OCI-M2 (cell line): ENCODE measurements around the gene C14orf132.

ENCODE experiments used
- DNase-seq: peaks from one replicate; lab custom pipeline; 2025; ENCODE audit not compliant: unreplicated experiment; lab: John Stamatoyannopoulos, UW

The C14orf132 gene

DNA sequence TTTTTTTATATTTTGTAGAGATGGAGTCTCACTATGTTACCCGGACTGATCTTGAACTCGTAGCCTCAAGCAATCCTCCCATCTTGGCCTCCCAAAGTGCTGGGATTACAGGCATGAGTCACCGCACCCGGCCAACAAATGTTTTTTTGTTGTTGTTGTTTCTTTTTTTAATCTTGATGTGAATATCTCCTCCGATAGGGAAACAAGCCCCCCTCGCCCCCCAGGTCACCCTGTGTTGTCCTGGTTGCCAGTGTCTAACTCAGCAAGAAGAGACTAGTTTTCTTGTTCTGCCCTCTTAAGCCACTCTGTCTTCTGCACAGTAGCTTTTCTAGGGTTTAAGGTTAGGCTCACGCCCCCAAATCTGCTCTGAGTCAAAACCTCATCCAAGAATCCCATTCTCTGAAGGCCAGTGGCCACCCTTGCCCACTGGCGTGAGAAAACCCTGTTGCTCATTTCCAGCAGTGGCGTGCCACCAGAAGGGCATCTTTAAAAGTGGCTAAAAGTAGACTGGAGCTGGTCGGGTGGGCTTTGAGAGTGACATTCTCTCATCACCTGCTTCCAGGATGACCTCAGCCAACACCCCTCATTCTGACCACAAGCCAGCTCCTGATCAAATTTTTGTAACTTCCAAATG, 42.7 kb downstream of the C14orf132 start:
- no peak for DNase-seq

DNA sequence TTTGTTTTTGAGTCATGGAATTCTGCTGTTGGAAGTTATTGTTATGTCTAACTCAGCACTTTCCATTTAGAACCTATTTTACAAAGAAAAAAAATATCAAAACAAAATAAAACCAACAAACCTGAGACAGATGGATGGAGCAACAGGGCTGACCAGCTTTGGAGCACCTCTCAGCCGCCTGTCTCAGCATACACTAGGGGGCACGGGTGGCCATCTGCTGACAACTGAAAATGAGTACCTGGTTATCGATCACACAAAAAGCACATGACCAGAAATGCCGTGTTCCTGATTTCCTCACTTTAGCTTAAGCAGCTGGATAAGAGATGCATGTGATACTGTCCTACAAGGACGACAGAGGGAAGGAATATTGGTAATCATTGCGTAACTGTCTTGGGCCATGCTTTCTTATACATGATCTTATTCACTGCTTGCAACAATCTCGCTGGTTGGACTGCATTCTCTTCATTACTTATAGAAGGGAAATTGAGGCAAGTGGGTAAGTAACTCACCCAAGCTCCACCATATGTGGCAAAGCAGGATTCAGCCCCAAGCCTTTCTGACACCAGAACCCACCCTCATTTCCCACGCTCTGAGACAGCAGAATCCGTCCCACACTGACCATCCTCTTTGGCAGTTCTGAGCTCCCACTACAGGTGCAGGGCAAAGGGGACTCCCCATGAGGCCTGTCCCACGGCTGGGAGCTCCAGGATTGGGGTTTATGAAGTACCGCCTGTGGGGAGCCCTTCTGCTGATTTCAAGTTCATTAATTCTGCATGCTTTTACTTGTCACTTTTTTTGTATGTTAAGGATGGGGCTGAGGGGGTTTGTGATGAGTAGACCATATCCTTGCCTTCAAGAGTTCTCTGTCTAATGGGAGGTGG, 43.5 kb downstream of the C14orf132 start:
- no peak for DNase-seq

DNA sequence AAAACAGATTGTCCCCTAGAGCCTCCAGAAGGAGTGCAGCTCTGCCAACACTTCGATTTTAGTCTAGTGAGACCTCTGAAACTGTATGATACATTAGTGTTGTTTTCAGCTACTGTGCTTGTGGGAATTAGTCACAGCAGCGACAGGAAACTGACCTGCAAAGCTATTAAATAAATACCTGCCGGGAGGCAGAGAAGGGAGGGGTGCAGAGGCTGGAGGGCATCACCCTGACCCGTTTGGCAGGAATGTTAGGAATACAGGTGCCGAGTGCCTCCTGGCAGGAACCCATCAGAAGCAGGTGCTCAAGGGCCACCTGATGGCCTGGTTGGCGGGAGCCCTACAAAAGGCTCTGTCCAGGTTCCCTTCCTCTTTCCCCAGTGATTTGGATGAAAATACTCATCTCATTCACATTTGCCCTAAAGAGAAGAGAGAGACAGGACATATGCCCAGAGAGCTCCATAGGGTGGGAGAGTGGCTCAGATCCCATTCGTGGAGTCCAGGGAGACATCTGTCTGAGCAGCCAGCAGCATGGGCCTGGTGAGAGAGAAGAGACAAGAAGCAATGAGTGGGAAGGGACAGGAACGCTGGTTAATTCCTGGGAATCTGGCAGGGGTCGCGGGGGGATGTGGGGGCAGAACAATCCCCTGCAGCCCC, 44.6 kb downstream of the C14orf132 start:
- no peak for DNase-seq

DNA sequence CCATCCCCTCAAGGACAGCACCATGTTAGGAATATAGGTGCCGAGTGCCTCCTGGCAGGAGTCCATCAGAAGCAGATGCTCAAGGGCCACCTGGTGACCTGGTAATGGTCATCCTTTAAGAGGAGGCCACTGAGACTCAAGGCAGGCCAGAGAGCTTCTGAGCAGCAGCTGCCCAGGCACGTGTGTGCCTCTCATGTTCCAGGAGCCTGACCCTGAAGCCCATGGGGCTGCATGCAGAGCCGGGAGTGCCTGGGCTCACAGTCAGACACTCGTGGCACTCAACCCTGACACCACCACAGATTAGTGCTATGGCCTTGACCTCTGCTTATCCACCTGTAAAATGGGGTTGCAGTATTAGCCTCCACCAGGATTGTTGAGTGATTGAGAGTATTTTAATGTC, 45.6 kb downstream of the C14orf132 start:
- no peak for DNase-seq

DNA sequence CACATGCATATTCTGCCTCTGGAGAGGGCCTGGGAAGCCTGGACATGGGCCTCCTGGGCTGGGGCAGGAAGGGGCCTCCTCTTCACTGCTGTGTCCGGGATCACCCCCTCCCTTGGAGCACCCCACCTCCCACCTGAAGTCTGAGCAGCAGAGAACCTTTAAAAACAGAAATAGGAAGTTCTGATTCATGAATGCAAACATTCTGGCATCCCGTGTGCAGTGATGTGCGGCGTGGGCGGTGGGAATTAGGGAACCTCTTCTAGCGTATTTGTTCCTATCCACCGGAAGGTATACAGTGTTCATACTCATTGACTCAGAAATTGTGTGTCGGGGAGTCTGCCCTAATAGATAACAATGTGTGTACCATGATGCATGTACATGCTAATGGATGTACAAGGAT, 46.2 kb downstream of the C14orf132 start:
- DNase-seq: no peak

DNA sequence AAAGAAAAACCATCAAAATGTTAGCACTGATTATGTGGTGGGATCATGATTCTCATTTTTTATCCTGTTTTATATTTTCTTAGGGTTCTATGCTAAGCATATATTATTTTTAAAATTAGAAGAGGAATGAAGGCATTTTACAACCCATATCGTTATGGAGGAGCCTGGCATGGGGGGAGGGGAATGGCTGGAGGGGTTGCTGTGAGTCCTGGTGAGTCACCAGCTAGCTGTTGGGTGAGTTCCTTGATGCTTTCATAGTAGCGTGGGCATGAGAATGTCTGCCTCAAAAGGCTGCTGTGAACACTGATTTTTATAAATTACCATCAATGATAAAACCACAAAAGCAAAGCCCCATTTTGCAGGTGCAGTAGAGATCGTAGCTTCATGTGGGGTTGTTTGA, 46.9 kb downstream of the C14orf132 start:
- DNase-seq: no peak

DNA sequence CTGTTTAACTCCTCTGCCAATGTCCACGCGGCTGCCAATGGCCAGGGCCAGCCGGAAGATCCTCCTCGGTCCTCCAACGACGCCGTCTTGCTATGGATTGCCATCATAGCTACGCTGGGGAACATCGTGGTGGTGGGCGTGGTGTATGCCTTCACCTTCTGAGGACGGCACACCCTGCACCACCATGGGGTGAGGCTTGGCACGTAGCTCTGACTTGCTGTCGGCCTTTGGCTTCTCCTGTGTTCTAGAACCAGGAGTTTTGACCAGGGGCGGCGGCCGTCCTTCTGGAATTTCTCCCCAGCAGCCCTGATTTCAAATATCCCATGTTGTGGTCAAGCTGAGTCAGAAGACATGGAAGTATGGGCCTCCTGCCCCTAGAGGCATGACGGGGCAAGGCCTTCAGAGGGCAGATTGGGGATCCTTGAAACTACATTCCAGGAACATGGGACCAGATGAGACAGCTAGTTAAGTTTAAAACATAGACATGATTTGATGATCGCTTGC, 47.5 kb downstream of the C14orf132 start:
- DNase-seq: no peak

DNA sequence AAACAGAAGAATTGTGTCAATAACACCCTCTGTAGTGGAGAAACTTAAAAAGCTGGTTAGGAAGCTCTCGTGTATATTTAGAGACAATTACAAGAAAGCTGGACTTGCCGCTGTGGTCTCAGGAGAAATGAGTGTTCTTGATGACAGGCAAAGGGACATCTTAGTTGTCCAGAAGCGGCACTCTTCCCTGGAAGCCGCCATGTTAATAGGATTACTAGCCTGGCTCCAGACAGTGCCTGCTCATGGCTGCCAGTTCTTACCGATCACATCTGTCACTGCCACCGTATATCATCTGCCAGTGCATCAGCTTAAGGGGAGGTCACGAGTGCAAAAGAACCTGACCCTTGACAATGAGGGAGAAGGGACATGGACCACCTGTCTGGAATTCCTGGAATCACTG, 48.9 kb downstream of the C14orf132 start:
- DNase-seq: no peak

DNA sequence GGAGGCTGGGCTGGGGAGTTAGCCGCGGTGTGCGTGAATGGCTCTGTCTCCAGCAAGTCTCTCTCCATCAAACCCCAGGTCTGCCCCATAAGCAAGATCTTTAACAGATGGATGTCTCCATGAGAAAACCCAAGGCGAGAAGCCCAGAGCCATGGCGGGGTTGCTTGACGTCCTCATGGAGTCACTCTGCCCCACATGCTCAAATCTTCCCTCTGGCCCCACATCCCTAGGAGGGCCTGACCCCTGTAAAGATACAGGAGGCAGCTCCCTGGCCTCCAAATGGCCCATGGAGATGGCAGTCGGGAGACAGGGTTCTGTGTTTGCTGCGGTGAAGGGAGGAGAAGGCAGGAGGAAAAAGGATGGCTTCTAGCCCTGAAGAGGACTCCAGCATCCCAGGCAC, 49.3 kb downstream of the C14orf132 start:
- DNase-seq: no peak

DNA sequence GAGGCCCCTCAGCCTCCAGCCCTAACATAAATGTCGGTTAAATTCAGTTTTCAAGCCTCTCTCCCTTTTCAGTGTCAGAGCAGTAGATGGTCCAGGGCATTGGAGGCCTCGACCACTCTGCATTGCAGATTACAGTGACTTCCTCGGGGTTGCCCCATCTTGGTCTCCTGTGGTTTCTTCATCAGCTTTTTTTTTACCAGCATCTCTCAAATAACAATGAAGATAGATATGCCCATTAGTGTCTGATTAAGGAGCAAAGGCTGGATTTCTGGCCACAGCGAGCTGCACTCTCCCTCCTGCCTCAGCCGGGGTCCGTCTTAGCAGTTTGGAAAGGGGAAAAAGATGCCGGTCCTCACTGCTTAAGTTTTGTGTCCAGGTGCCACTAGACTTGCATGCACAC, 49.7 kb downstream of the C14orf132 start:
- DNase-seq: no peak

DNA sequence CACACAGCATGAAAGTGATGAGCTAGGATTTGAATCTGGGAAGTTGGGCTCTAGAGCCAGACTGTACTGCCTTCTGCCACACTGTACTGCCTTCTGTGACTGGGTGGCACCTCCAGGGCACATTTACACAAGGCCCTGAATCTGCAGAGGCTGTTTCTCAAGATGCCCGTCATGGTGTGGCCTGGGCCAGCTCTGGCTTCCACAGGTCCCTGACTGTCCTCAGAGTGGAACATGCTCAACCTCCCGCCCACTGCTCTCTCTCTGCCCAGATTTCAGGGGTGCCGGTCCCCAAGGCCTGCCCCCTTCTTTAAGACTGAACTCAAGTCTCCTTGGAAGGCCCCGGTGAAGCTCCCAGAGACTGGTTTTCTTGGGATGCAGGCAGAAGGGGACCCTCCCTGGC, 50.2 kb downstream of the C14orf132 start:
- DNase-seq: no peak

DNA sequence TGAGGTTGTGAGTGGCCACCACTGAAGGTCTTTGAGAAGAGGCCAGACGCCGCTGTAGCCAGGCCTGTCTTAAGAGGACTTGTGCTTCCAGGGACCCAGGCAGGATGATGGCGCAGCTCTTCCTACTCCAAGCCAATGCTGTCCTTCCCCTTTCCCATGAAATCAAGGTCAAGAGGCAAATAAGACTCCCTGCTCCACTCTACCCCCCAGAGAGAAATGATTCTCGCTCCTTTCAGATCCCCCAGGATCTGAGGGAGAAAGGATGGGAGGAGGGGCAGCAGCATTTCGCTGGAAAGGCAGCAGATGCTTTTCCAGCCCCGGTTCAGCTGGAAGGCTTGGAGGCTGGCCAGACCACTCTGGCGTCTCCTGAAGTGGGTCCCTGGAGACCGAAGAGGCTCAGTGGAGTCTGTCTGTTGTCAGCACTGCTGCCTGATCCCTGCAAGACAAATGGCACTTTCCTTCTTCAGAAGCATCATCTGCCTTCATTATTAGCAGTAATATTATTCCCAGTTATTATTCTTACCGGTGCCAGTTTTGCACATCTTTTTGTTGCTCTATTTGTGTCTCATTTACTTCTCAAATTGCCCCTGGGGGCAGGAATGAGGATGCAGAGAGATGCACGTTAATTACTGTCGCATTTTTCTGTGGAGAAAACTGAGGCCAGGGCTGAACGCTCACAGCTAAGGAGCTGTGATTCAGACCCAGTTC, 51.4 kb downstream of the C14orf132 start:
- no peak for DNase-seq

DNA sequence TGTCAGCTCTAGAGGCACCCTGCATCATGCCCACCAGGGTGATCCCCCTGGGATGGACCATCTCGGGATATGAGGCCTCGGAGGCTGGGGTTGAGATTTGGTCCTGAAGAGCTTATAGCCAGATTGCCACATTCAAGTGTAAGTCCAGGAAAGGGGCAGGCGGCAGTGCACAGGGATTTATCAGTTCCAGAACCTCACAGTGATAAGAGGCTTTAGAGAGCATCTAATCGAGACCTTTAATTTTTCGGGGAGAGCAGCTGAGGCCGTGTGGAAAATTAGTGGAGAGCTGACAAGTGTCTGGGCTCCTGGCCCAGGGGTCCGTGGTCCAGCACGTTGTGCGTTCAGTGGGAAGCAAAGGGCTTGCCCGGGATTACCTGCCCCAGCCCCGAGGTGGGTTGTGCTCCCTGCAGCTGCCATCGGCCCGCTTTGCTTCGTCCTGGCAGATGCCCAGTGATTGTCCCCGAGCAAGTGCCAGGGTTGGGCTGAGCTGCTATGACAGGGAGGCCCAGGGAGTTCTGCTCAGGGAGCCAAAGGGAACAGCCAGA, 52.1 kb downstream of the C14orf132 start:
- no peak for DNase-seq

DNA sequence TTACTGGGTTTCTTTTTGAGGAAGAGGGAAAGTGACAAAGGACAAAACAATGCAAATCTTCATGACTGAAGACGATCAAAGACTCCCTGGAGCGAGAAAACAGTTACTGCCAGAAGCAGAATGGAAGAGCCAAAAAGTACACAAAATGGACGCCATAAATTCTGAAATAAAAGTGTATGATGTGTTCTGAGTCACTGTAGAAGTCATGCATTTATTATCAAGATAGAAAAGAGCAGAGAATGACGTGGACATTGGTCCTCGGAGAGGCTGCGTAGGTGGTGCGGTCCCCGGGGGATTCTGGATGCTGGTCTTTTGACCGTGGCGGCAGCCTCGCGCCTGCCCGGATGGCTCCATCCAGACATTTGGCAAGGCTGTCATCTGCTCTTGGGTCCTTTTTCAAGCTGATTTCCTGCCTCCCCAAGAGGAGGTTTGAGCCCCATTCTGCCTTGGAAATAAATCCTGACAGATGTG, 52.8 kb downstream of the C14orf132 start:
- DNase-seq: no peak

DNA sequence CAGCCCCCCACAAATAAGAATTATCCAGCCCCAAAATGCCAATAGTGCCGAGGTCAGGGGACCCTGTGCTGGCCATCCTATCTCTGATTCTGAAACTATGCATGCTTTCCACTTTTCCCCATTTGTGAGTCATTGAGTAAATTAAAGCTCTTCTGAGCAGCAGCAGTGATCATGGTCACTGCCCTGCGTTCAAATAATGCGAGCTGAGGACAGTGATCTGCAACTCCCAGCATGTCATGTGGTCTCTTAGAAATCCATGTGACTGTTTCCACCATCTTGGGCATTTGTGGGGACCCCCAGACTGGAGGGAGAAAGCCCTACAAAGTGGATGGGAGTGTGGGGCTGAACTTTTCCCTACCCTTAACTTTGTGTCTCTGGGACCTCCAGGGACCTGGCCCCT, 53.8 kb downstream of the C14orf132 start:
- DNase-seq: no peak

DNA sequence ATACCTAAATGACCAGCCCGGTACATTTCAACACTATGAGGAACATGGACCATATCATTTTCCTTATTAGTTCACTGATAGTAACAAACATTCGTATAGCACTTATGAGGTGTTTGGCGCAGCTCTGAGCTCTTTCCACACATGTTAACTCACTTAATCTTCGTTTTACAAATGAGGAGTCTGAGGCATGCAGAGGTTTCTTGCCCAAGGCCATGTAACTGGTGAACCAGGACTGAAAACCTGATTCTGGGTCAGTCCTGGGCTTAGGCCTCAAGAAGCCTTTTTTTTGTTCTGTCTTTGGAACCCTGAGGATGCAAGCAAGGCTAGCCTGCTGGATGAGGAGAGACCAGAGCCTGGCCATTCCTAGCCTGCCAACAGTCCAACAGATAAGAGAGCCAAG, 55.0 kb downstream of the C14orf132 start:
- DNase-seq: no peak

DNA sequence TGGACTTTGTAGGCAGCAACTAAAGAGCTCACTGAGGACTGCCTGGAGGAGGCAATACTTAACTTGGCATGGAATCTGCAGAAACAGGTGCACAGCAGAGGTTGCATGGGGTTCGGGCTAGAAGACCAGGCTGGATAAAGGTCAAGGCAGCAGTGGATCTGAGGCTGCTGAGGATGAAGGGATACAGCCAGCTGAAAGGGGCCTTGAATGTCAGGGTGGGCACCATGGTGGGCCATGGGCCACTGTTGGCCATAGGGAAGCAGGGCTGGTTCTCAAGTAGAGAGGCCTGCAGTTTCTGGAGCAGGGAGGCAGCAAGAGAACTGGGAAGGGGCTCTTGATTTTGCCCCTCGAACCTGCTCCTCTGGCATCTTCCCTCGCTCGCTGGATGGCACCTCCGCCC, 55.5 kb downstream of the C14orf132 start:
- no peak for DNase-seq

DNA sequence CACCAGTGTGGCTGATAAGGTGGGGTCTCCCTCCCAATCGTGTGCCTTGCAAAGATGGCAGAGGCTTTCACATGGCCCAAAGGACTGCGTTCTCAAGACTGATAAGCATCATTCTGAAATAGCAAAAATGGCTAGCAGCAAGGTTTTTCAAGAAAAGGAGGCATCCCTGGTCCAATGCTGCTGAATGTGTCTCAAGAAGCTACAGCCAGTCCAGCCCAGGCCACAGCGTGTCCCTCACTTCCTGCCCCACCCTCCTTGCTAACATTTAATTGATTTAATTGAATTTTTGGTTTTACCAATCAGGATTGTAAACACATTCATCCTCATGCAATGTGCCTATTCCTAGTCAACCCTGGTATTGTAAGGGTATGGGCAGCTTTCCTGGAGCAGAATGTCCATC, 55.9 kb downstream of the C14orf132 start:
- DNase-seq: no peak

DNA sequence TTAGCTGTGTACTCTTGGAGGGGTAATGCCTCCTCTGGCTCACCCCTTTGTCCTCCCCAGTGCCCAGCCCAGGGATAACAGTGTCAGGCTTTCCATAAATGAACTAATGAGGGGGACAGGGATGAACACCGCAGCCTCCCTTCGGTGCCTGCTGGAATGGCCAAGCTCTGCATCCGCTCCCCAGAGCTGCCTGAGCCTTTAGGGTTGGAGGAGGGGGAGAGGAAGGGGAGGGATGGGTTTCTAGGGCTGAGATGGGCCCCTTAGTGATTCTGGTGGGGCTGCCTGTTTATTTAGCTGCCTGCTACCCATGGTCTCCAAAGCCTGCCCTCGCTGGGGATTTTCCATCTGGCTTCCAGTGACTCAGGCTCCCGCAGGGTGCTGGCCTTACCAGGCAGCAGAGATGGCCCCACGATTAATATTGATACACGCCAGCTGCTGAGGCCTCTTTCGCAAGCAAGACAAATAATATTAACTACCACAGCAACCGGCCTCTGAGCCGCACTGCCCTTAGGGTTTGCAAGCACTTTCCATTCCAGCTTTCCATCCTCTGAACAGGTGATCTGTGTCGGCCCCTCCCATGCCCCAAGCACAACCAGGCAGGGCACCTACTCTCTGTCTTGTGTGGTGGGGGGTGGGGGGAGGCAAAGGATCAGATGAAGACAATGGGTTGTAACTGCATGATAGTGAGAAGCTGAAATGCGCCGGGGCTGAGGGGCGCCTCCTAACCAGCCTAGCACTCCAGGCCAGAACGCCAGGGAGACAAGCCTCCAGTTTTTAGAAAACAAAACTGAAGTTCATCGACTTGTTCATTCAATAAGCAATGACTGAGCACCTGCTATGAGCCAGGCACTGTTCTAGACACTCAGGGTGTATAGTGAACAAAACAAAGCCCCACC, 56.7 kb downstream of the C14orf132 start:
- DNase-seq: no peak
